ENCODE measurements around the gene TSNAX. TPM values are rescaled to one million over a fixed set of nuclear protein-coding genes. Genes with fewer than 3 reads are reported as not detected.

Gene TSNAX
- total RNA-seq, 2 experiments from 2014 or later, result 28.3 to 38.0 TPM

Other genes starting within 250 kb of the TSNAX start
- 10 to 100 TPM; 18.8 to 19.3 TPM for gene EXOC8, start 190.8 kb upstream of the TSNAX start, total RNA-seq
- 10 to 100 TPM; 19.3 to 19.6 TPM for gene SPRTN, start 190.4 kb upstream of the TSNAX start, total RNA-seq
- 10 to 100 TPM; 22.3 to 30.1 TPM for gene EGLN1, start 106.4 kb upstream of the TSNAX start, total RNA-seq
- 10 to 100 TPM in 1 of 2 experiments, 1 to 10 TPM in 1; 4.4 to 14.4 TPM for gene DISC1, start 98.1 kb downstream of the TSNAX start, total RNA-seq